ENCODE data around the gene RASAL1. TPM values are rescaled to one million over a fixed set of nuclear protein-coding genes. Genes with fewer than 3 reads are reported as not detected.

The RASAL1 gene
- total RNA-seq, 2 donors from 2014 or later = 9.0 to 10.2 TPM

DNA sequence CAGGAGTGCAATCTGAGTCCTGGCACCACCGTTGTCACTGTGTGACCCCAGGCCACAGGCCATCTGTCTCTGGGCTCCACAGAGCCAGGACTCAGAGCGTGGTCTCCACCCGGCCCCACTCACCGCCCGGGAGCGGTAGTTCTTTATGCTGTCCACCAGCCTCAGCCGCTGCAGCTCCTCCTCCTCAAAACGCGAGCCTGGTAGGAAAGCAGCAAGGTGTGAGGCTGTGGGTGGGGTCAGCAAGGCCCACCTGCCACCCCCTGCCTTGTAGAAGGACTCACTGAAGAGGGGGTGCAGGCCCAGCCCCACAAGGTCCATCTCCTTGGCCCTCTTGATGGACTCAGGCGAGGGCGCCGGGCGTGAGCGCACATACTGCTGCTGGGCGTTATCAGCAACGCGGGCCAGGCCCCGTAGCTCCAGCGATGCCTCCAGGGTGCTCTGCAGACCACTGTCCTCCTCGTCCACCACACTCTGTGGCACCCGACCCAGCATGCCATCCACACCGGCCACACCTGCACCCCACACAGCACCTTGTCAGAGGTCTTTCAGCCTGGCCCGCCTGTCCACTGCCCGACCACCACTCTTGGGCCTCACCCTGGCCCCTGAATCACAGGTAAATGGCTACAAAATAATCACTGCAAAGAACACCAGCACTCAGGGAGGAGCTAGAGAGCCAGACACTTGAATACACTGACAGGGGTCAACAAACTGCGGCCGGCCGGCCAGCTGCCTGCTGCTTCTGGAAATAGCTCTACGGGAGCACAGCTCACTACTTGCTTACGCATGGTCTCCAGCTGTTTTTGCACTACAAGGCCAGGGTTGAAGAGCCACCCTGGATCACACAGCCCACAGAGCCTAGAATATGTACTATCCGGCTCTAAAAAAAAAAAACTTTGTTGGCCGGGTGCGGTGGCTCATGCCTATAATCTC lies 30.2 kb upstream of the RASAL1 start:
- no peaks in the 10 kb centered on the region for H3K9me3 ChIP-seq
- H3K9ac ChIP-seq (ENCODE audit: low read depth in 2 of 2, low read length in 2 of 2) = no peak overlapping the region
- no peaks in the 10 kb centered on the region for H3K27me3 ChIP-seq
- no peak overlapping the region for H3K4me3 ChIP-seq
- TF ChIP-seq, protein P1, sequence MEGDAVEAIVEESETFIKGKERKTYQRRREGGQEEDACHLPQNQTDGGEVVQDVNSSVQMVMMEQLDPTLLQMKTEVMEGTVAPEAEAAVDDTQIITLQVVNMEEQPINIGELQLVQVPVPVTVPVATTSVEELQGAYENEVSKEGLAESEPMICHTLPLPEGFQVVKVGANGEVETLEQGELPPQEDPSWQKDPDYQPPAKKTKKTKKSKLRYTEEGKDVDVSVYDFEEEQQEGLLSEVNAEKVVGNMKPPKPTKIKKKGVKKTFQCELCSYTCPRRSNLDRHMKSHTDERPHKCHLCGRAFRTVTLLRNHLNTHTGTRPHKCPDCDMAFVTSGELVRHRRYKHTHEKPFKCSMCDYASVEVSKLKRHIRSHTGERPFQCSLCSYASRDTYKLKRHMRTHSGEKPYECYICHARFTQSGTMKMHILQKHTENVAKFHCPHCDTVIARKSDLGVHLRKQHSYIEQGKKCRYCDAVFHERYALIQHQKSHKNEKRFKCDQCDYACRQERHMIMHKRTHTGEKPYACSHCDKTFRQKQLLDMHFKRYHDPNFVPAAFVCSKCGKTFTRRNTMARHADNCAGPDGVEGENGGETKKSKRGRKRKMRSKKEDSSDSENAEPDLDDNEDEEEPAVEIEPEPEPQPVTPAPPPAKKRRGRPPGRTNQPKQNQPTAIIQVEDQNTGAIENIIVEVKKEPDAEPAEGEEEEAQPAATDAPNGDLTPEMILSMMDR (IDR thresholded peaks at IDR 0.05) = no peak
- H3K27ac ChIP-seq = no peak overlapping the region
- no peak for DNase-seq
- intact Hi-C loops (cut with DNase I) = no loop called here
- H3K36me3 ChIP-seq = peaks cover 17% of the 10 kb centered on the region
- H3K4me1 ChIP-seq = no peaks in the 10 kb centered on the region

DNA sequence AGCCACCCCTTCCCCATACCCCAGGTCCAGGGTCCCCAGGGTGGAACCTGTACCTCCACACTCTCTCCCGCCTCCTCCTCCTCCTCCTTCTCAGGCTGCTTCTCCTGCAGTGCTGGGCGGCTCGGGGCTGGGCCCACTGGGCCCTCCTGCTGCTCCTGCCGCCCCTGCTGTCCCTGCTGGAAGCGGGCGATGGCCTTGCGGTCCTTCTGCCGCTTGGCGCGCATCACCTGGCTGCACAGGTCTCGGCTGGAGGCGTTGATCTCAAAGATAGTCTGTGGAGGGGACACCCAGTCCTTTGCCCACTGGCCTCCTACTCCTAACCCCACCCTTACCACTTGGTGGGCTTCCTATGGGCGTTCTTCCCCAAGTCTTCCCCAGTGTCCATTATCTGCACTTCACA lies 28.5 kb upstream of the RASAL1 start:
- intact Hi-C loops (cut with DNase I) = no loop called here

DNA sequence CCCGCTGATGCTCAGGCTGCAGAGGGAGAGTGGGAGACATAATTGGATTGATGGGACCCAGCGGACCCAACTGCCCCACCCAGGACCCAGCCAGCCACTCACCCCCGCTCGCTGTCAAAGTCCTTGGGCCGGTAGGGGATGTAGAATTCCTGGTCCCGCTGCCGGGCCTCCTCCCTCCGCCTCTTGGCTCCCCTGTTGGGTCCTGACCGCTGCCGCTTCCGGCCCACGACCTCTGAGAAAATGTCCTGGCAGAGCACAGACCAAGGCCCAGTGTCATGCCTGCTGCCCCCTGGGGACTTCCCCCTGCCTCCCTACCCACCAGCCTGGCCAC lies 27.4 kb upstream of the RASAL1 start:
- no peak for DNase-seq
- intact Hi-C loops (cut with DNase I) = no loop called here
- Histone ChIP-seq H3K27ac (no peak overlapping the region), H3K36me3 (peaks cover 6% of the 10 kb centered on the region), H3K27me3 (no peaks in the 10 kb centered on the region), H3K4me1 (no peaks in the 10 kb centered on the region), H3K9me3 (no peaks in the 10 kb centered on the region), H3K9ac (ENCODE audit: low read depth in 2 of 2, low read length in 2 of 2) (no peak overlapping the region), H3K4me3 (no peak overlapping the region)
- TF ChIP-seq, protein P1 (IDR thresholded peaks at IDR 0.05) = no peak

More for the DNA sequence above, 28.5 kb upstream of the RASAL1 start:
- DNase-seq = no peak
- H3K27me3 ChIP-seq = no peaks in the 10 kb centered on the region
- no peaks in the 10 kb centered on the region for H3K9me3 ChIP-seq
- peaks cover 17% of the 10 kb centered on the region for H3K36me3 ChIP-seq
- H3K27ac ChIP-seq = no peak overlapping the region
- no peak overlapping the region for H3K4me3 ChIP-seq
- H3K4me1 ChIP-seq = no peaks in the 10 kb centered on the region
- H3K9ac ChIP-seq (ENCODE audit: low read depth in 2 of 2, low read length in 2 of 2) = no peak overlapping the region
- TF ChIP-seq, protein P1 (IDR thresholded peaks at IDR 0.05) = no peak

DNA sequence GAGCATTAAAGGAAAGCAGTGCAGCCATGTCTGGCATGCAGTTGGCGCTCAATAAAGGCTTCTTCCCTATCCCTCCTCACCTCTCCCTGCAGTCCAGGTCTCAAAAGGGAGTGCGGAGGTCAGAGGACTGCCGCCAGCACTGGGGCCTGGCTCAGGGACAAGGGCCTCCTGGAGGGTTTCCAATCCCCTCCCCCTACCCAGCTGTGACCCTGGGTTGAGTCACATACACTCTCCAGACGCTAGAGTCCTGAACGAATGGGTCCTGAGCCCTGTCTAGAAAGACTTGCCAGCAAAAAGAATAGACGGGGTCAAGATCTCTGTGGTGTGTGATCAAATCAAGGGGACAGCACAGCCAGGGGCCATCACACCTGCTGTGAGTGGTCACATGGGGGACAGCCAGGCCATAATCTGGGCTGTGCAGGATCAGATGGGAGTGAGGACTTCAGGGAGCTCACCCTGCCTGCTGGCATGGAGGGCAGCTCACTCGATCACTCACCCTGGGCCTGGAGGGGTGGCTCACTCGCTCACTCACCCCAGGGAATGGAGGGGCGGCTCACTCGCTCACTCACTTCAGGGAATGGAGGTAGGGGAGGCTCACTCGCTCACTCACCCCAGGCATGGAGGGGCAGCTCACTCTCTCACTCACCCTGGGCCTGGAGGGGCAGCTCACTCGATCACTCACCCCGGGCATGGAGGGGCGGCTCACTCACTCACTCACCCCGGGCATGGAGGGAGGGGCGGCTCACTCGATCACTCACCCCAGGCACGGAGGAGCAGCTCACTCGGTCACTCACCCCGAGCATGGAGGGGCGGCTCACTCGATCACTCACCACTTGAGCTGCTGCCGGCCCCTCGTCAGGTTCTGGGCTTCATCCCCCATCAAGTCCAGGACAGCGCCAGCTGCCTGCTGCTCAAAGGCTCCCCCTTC lies 26.8 kb upstream of the RASAL1 start:
- no peaks in the 10 kb centered on the region for H3K9me3 ChIP-seq
- TF ChIP-seq, protein P1 (IDR thresholded peaks at IDR 0.05) = no peak
- intact Hi-C loops (cut with DNase I) = no loop called here
- H3K36me3 ChIP-seq = peaks cover 5% of the 10 kb centered on the region
- H3K4me3 ChIP-seq = no peak overlapping the region
- H3K9ac ChIP-seq (ENCODE audit: low read depth in 2 of 2, low read length in 2 of 2) = no peak overlapping the region
- H3K27me3 ChIP-seq = no peaks in the 10 kb centered on the region
- no peak for DNase-seq
- H3K27ac ChIP-seq = no peak overlapping the region
- H3K4me1 ChIP-seq = no peaks in the 10 kb centered on the region

DNA sequence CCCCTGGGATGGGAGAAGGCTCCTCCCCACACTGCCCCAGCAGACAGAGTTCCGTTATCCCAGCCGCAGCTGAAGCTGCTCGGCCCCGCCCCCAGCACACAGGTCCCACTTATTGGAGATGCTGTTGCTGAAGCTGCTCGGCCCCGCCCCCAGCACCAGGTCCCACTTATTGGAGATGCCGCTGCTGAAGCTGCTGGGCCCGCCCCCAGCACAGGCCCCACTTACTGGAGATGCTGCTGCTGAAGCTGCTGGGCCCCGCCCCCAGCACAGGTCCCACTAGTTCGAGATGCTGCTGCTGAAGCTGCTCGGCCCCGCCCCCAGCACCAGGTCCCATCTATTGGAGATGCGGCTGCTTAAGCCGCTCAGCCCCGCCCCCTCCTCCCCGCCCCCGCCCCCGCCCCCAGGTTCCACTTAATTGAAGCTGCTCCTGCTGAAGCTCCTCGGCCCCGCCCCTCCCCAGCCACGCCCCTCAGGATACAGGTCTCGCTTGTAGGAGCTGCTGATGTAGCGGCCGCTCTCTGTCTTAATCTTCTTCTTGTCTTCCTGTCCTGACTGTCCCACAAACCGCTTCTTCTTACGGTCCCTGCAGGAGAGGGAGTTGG lies 26.0 kb upstream of the RASAL1 start:
- Histone ChIP-seq H3K9me3 (no peaks in the 10 kb centered on the region), H3K27me3 (no peaks in the 10 kb centered on the region), H3K27ac (no peak overlapping the region), H3K4me3 (no peak overlapping the region), H3K4me1 (no peaks in the 10 kb centered on the region), H3K9ac (ENCODE audit: low read depth in 2 of 2, low read length in 2 of 2) (no peak overlapping the region), H3K36me3 (peaks cover 5% of the 10 kb centered on the region)
- intact Hi-C loops (cut with DNase I) = no loop called here
- no peak for DNase-seq
- TF ChIP-seq, protein P1 (IDR thresholded peaks at IDR 0.05) = no peak
